Activated naive CD8-positive, alpha-beta T cell treated with anti-CD3 and anti-CD28 coated beads, Interleukin-2, amount 50 U/mL, for 24 hours (primary cell): ENCODE measurements around the gene BEST2.
A peak's percentile ranks its signal among the peaks of the same experiment; 100 is the strongest.
"Not testable (repeated sequence)": the region's sequence is repeated elsewhere in the genome, so short reads cannot be mapped to it uniquely, and the experiment has no call there.

Source experiments
- ATAC-seq: fragments of 150-1000 bp; cut with Tn5 transposase; one replicate; pipeline ENCODE4 v1.10.0; 2021
- DNase-seq: peaks from one replicate; pipeline ENCODE4 v3.0.0; 2021
- H3K27ac Mint-ChIP-seq: one replicate; pipeline ENCODE4 v1.8.0; 2021; ENCODE audit warnings: mild to moderate bottlenecking, mixed read lengths
- H3K27me3 Mint-ChIP-seq: one replicate; pipeline ENCODE4 v1.8.0; 2021; ENCODE audit warnings: mixed read lengths
- H3K36me3 Mint-ChIP-seq: one replicate; pipeline ENCODE4 v1.8.0; 2021; ENCODE audit warnings: low read depth, mixed read lengths
- H3K4me1 Mint-ChIP-seq: one replicate; pipeline ENCODE4 v1.8.0; 2021; ENCODE audit warnings: mixed read lengths
- H3K4me3 Mint-ChIP-seq: one replicate; pipeline ENCODE4 v1.8.0; 2021; ENCODE audit warnings: mild to moderate bottlenecking, moderate library complexity, mixed read lengths
- H3K9me3 Mint-ChIP-seq: one replicate; pipeline ENCODE4 v1.8.0; 2021; ENCODE audit warnings: mixed read lengths

BEST2 gene

DNA sequence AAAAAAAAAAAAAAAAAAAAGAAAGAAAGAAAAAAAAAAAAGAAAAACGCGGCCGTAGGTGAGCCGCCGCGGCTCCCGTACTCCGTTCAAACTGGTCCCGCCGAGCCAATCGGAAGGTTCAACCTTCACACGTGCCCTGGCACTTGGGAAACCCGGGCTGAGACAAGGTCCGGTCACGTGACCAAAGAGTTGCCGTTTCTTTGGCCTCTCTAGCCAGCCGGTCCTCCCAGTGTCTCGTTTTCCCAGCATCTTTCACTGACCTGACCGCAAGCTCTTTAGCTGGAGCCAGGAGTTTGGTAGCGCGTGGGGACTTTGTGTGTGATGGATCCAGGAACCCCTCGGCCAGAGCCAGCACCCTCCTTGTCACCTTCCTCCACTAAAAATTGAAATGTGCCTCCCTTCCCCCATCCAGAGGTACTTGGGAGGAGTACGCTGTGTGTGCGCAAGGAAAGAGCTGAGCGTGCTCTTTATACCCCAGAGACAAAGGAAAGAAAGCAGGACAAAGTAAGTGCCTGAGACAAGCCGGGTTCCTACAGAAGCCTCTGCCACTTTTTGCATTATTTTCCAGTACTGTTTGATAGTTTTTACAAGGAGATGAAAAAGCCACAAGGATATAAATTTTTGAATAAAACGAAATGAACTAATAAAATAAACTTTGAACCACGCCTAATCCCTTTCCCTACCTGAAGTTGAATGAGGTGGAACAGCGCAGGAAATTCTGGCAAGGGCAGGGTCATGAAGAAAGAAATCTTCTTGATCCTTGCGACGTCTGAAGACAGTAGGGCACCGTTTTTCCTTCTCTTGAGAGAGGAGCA is 28.8 kb upstream of the BEST2 start:
- Mint-ChIP-seq H3K4me1 (peaks cover 44% of the 10 kb centered on the region), H3K27me3 (peaks cover 2% of the 10 kb centered on the region), H3K4me3 (peak overlapping the region; percentile 97), H3K27ac (peak overlapping the region; percentile 97), H3K36me3 (peaks cover 51% of the 10 kb centered on the region), H3K9me3 (no peaks in the 10 kb centered on the region)
- ATAC-seq (peak; percentile 84), DNase-seq (peak; percentile 92)

- no peak for ATAC-seq
- Mint-ChIP-seq H3K27me3 (peaks cover 2% of the 10 kb centered on the region), H3K27ac (peak overlapping the region; percentile 97), H3K4me3 (peak overlapping the region; percentile 97), H3K4me1 (peaks cover 43% of the 10 kb centered on the region), H3K36me3 (peaks cover 51% of the 10 kb centered on the region), H3K9me3 (no peaks in the 10 kb centered on the region)
- DNase-seq: no peak
These were observed 28.3 kb upstream of the BEST2 start for GRCh38 chr19:12723381-12723640.

GRCh38 chr19:12723641-12724426 is 27.8 kb upstream of the BEST2 start, which contains the start of gene TNPO2:
TNPO2 (minus strand) TSS chr19:12723932; CDS start chr19:12720977, 2,955 bp downstream.
- DNase-seq (peak; percentile 78), ATAC-seq (peak; percentile 55)
- Mint-ChIP-seq H3K36me3 (peaks cover 46% of the 10 kb centered on the region), H3K4me1 (peaks cover 38% of the 10 kb centered on the region), H3K9me3 (no peaks in the 10 kb centered on the region), H3K27ac (peak within 1 kb of the TSS; percentile 97), H3K27me3 (peaks cover 2% of the 10 kb centered on the region), H3K4me3 (peak within 1 kb of the TSS; percentile 97)

GRCh38 chr19:12725612-12726011 is 26.0 kb upstream of the BEST2 start:
- H3K4me3 Mint-ChIP-seq, H3K9me3 Mint-ChIP-seq, H3K27ac Mint-ChIP-seq, ATAC-seq, H3K27me3 Mint-ChIP-seq, DNase-seq: not testable (repeated sequence)
- Mint-ChIP-seq H3K4me1 (peaks cover 34% of the 10 kb centered on the region), H3K36me3 (peaks cover 46% of the 10 kb centered on the region)

GRCh38 chr19:12726988-12727316 is 24.6 kb upstream of the BEST2 start:
- H3K4me3 Mint-ChIP-seq: no peak overlapping the region
- DNase-seq (no peak), ATAC-seq (no peak)
- peaks cover 2% of the 10 kb centered on the region for H3K27me3 Mint-ChIP-seq
- no peak overlapping the region for H3K27ac Mint-ChIP-seq
- H3K4me1 Mint-ChIP-seq: peaks cover 29% of the 10 kb centered on the region
- no peaks in the 10 kb centered on the region for H3K9me3 Mint-ChIP-seq
- peaks cover 46% of the 10 kb centered on the region for H3K36me3 Mint-ChIP-seq

DNA sequence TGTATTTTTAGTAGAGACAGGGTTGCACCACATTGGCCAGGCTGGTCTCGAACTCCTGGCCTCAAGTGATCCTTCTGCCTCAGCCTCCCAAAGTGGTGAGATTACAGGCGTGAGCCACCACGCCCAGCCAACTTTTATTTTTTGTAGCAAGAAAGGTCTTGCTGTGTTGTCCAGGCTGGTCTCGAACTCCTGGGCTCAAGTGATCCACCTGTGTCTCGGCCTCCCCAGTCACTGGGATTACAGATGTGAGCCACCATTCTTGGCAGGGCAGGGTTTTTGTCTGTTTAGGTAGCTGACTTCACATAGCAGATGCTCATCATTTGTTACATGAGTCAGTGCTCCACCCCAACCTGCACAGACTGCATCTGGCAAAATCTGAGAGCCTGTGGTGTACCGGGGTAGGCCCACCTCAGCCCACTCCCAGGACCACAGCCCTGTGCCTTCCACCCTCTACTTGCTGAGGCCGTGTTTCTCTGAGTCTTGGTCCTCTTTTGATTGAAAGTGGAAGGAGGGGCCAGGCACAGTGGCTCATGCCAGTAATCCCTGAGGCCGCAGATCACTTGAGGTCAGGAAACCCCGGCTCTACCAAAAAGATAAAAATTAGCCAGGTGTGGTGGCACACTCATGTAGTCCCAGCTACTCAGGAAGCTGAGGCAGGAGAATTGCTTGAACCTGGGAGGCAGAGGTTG is 23.7 kb upstream of the BEST2 start:
- DNase-seq (no peak), ATAC-seq (no peak)
- Mint-ChIP-seq H3K9me3 (no peaks in the 10 kb centered on the region), H3K4me3 (no peak overlapping the region), H3K4me1 (peaks cover 34% of the 10 kb centered on the region), H3K27ac (no peak overlapping the region), H3K27me3 (no peaks in the 10 kb centered on the region), H3K36me3 (peaks cover 47% of the 10 kb centered on the region)

DNA sequence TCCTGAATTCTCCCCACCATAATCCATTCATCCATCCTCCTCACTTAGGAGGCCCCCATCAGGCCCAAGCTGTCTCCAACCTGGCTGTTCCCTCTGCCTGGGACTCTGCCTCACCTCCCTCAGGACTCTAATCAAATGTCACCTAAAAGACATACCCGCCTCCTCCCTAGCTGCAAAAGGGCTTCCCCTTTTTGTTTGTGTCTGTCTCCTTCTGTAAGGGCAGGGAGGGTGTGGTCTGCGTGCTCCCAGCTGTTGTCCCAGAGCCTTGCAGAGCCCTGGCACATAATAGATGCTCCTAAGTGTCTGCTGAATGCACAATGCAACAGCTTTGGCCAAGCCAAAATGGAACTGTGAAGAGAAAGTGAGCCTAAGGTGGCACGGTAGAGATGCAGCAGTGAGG is 21.5 kb upstream of the BEST2 start:
- no peak overlapping the region for H3K4me3 Mint-ChIP-seq
- H3K27ac Mint-ChIP-seq: peak overlapping the region; percentile 78
- H3K4me1 Mint-ChIP-seq: peaks cover 36% of the 10 kb centered on the region
- ATAC-seq (no peak), DNase-seq (no peak)
- H3K9me3 Mint-ChIP-seq: no peaks in the 10 kb centered on the region
- peaks cover 50% of the 10 kb centered on the region for H3K36me3 Mint-ChIP-seq
- H3K27me3 Mint-ChIP-seq: no peaks in the 10 kb centered on the region

GRCh38 chr19:12731337-12731736 is 20.3 kb upstream of the BEST2 start:
- Mint-ChIP-seq H3K4me3 (no peak overlapping the region), H3K27me3 (no peaks in the 10 kb centered on the region), H3K4me1 (peaks cover 39% of the 10 kb centered on the region), H3K36me3 (peaks cover 50% of the 10 kb centered on the region), H3K9me3 (no peaks in the 10 kb centered on the region), H3K27ac (no peak overlapping the region)
- ATAC-seq (no peak), DNase-seq (no peak)

GRCh38 chr19:12733369-12734214 is 18.0 kb upstream of the BEST2 start:
- ATAC-seq (no peak), DNase-seq (peak; percentile 55)
- no peaks in the 10 kb centered on the region for H3K9me3 Mint-ChIP-seq
- H3K4me3 Mint-ChIP-seq: peak overlapping the region; percentile 95
- H3K4me1 Mint-ChIP-seq: peaks cover 54% of the 10 kb centered on the region
- H3K36me3 Mint-ChIP-seq: peaks cover 47% of the 10 kb centered on the region
- H3K27me3 Mint-ChIP-seq: peaks cover 5% of the 10 kb centered on the region
- peak overlapping the region; percentile 97 for H3K27ac Mint-ChIP-seq

- Mint-ChIP-seq H3K36me3 (peaks cover 32% of the 10 kb centered on the region), H3K27me3 (peaks cover 5% of the 10 kb centered on the region), H3K9me3 (no peaks in the 10 kb centered on the region), H3K4me1 (peaks cover 42% of the 10 kb centered on the region), H3K4me3 (peak within 1 kb of the TSS; percentile 100), H3K27ac (peak within 1 kb of the TSS; percentile 97)
- ATAC-seq (peak; percentile 93), DNase-seq (peak; percentile 80)
These were observed 14.4 kb upstream of the BEST2 start, which contains the start of gene GET3 for GRCh38 chr19:12736995-12737834. GET3 (plus strand) TSS chr19:12737497; CDS start chr19:12737506, 9 bp downstream.

GRCh38 chr19:12737835-12738351 is 13.7 kb upstream of the BEST2 start:
- Mint-ChIP-seq H3K4me3 (peak overlapping the region; percentile 100), H3K9me3 (no peaks in the 10 kb centered on the region), H3K4me1 (peaks cover 35% of the 10 kb centered on the region), H3K27ac (peak overlapping the region; percentile 97), H3K27me3 (peaks cover 5% of the 10 kb centered on the region), H3K36me3 (peaks cover 31% of the 10 kb centered on the region)
- ATAC-seq (no peak), DNase-seq (no peak)

DNA sequence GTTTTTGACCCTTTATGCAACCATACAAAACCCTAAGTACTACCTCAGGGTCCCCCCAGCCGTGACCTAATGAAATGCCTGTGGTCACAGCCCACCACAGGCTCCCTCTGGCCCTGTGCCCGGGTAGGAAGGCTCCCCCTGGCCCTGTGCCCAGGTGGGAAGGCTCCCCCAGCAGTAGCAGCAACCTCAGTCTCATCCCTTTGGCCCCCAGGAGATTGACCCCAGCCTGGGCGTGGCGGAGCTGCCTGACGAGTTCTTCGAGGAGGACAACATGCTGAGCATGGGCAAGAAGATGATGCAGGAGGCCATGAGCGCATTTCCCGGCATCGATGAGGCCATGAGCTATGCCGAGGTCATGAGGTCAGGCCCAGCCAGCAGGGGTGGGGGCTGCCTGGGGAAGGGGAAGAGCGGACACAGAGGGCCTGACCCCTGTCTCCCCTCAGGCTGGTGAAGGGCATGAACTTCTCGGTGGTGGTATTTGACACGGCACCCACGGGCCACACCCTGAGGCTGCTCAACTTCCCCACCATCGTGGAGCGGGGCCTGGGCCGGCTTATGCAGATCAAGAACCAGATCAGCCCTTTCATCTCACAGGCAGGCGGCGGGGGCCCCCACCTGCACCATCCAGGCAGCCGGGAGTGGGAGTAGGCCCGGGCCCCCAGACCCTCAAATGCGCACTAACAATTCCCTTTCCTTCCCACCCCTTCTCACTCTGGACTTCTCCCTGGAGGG is 6.3 kb upstream of the BEST2 start:
- ATAC-seq (no peak), DNase-seq (no peak)
- H3K9me3 Mint-ChIP-seq: peaks cover 5% of the 10 kb centered on the region
- peaks cover 30% of the 10 kb centered on the region for H3K36me3 Mint-ChIP-seq
- H3K4me3 Mint-ChIP-seq: no peak overlapping the region
- H3K27ac Mint-ChIP-seq: no peak overlapping the region
- H3K27me3 Mint-ChIP-seq: no peaks in the 10 kb centered on the region
- H3K4me1 Mint-ChIP-seq: peaks cover 4% of the 10 kb centered on the region

DNA sequence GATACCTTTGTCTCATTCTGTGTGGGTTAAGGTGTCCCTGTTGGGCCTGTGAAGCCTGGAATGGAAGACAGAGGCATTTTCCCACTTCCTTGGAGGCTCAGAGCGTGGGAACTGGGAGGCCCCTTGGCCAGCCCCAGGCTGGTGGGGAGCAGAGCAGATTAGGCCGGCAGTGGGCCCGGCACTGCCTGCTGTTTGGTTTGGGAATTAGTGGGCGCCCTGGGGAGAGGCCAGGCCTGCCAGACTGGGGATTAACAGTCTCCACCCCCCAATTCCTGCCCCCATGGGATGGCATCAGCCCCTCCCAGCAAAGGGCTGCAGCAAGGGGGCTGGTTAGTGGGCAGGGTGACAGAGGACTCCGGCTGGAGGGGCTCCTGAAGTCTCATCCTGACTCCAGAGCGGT is 3.1 kb upstream of the BEST2 start:
- no peak for DNase-seq
- Mint-ChIP-seq H3K27me3 (peaks cover 15% of the 10 kb centered on the region), H3K36me3 (peaks cover 22% of the 10 kb centered on the region), H3K27ac (no peak overlapping the region), H3K4me1 (peaks cover 4% of the 10 kb centered on the region), H3K4me3 (no peak overlapping the region), H3K9me3 (peaks cover 5% of the 10 kb centered on the region)
- ATAC-seq: no peak
